Suppressor macrophage (primary cell): ENCODE data around the gene NLRC3.
A peak's percentile ranks its signal among the peaks of the same experiment; 100 is the strongest.

ENCODE experiments used
- DNase-seq, 4 experiments: peaks; one replicate each; pipeline ENCODE4 v3.0.0-alpha.2; 2020 to 2022

The NLRC3 gene

DNA sequence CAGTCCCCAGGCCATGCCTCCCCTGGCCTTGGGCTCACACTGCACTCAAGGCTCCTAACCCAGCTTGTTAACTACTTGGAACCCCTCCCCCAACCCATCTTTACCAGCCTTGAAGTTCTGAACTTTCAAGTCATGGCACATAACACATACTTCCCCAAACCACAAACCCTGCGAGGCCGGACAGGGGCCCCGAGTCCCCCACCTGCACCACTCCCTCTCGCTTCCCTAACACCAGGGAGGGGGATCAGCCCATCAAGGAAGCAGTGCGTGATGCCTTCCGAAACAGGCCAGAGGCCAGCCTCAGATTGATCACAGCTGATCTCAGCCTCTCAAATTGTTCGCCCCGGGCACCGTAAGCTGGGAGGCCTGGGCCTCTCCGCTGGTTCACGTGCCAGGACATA lies 3.0 kb upstream of the NLRC3 start:
- no peak for DNase-seq

DNA sequence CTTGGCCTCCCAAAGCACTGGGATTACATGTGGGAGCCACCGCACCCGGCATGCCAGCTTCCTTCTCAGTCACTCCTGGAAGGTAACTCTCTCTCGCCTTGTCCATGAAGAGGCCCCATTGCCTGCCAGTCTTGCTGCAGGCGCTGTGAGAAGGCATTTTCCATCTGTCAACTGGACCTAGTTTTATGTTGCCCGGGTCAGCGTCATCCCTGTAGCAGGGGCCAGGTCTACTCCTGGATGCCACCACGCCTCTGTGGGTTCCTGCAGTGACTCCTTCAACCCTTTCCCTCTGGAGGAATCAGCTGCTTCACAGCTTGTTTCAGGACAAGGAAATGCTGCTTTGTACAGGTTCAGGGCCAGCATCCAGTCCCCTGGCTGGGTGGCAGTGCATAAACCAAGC lies 2.6 kb upstream of the NLRC3 start:
- DNase-seq: no peak

DNA sequence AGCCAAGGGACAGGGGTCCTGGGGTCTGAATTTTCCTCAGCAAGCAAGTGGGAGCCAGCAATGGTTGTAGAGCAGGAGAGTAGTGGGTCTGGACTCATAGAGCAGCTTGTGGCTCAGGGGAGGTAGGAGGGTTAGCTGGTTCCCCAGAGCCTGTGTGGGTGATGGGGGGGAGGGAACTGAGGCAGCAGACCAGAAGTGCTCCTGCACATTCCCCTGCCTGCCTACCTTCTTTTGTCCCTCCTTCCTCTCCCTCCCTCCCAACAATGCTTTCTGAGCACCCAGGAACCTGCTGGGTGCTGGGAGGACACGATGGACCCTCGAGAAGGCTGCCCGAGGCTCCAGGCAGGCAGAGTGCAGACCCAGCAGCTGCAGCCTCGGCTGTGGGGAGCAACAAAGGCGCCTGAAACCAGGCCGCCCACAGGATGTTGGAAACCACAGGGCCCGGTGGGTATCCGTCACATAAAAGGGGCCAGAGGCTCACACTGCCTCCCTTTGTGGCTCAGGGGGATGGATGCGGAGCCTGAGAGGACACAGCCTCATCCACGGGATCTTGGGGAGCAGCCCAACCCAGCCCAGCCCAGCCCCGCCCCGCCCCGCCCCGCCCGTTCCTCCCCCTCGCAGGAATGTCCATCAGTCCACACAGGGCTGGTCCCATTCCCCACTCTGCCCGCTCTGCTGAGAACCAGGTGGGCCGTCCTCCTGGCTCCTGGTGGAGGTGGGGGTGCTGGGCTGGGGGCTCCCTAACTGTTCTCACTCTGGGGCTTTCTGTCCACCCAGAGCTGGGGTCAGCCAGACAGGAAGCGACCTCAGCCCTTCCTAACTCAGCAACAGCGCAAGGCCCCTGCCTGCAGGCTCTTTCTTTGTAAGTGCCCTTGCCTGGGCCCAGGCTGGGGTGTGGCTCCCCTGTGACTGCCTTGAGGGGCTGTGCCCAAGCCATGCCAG lies 1.7 kb upstream of the NLRC3 start:
- peak in 1 of 4 experiments; percentile 14 for DNase-seq

DNA sequence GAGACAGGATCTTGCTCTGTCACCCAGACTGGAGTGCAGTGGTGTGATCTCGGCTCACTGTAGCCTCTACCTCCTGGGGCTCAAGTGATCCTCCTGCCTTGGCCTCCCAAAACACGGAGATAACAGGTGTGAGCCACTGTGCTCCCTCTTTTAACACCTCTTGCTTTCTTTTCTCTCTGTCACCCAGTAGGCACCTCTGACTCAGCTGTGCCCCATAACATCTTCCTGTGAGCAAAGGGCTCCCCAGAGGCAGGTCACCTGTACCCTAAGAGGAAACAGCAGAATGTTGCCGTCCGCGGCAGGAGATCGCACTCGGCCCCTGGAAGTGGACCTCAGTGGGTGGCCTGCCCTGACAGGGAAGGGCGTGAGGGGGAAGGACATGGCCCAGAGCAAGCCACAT lies 918 bp upstream of the NLRC3 start:
- DNase-seq: no peak

DNA sequence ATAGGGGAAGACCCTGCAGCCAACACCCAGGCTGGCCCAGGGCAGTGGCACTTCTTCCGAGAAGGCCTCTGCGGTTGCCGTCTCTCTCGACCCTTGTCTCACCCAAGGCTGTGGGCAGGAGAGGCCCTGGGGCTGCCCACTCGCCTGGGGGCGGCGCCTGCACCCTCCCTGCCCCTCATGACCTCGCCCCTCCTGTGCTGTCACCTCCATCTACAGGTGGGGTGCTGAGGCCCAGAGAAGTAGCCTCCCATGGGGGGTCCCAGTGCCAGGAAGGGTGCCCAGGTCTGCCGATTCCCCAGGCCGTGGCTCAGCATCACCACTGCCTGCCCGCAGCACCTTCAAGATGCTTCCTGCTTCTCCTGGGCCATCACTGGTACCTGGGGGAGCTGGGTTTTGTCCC lies 992 bp downstream of the NLRC3 start:
- no peak for DNase-seq

DNA sequence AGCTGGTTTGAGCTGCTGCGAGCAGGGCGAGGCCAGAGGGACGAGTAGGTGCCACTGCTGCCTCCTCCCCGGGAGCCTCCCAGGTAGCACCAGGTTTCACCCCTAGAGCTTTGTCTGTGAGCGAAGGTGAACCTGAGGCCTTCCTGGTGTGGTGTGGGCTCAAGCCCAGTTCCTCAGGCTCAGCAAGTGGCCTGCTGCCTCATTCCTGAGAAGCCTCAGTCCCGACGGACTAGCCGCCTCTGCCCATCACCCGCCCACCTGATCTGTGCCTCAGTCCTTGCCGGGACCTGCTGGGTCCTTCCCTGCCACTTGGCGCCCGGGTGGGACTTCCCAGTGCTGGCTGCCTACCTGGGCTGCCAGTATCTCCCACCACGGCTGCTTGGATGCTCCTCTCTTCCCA lies 1.7 kb downstream of the NLRC3 start:
- no peak for DNase-seq

DNA sequence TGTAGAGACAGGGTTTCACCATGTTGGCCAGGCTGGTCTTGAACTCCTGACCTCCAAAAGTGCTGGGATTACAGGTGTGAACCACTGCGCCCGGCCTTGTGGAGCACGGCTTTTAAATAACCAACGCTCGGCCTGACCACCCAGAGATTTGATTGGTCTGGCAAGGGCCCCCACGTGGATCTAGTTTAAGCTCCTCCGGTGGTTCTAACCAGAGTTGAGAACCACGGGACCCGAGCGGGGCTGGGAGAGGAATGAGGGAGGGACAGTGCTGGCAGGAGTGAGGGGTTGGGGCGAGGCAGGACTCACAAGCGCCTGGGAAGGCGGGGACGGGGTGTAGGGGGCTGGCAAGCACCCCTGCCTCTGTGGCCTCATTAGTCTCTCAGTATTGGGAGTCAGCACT lies 3.0 kb downstream of the NLRC3 start:
- no peak for DNase-seq

DNA sequence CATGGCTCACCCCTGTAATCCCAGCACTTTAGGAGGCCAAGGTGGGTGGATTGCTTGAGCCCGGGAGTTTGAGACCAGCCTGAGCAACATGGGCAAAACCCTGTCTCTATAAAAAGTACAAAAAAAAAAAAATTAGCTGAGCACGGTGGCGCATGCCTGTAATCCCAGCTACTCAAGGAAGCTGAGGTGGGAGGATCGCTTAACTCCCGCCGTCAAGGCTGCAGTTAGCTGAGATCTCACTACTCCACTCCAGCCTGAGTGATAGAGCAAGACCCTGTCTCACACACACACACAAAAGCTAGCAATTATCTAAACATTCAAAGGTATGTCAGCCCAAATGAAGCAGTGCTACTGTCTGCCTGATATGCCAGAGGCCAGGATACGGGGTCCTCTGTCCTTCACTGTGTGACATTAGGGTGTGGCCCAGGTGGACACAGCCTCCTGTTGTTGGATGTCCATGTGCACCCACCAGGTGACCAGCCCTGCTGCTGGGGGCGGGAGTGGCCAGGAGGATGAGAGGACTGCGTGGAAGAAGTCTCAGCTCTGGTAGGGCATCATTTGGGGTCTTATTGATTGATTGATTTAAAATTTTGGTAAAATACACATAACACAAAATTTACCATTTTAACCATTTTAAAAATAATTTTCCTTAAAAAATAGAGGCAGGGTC lies 3.9 kb downstream of the NLRC3 start:
- DNase-seq: no peak

DNA sequence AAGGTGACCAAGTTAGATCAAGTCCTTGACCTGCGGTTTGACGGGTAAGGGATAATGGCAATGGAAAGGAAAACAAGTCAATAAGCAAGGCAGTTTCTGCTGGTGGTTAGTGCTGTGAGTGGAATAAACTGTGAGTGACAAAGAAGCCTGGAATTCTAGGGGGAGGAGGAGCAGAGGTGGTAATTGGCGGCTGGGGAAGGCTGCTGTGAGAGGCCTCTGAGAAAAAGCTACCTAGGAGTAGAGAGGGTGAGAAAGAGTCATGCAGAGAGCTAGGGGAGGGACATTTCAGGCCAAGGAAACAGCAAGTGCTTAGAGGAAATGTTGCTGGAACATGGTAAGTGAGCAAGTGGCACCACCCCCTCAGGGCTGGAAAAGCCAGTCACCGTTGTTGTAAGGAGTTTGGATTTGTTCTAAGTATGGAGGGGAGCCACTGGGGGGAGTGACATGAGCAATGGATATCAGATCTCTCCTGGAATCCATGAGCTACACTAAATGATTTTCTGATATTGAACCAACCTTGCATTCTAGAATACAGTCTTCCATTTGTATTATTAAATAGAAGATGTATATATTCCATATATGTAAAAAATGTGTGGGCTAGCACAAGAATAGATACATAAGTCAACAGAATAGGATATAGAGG lies 6.7 kb downstream of the NLRC3 start:
- no peak for DNase-seq

DNA sequence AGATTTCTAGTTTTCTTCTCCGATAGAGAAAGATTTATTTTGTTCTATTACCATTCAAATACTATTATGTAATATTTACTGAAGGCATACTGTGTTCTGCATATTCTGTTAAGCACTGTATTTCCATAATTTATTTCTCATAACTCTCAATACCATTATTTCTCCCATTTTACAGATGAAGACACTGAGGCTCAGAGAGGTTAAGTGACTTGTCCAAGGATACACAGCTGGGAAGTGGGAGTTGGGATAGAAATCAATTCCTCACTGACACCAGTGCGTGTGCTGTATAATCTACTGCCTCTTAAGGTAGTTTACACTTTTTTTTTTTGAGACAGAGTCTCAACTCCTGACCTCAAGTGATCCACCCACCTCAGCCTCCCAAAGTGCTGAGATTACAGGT lies 7.4 kb downstream of the NLRC3 start:
- no peak for DNase-seq

DNA sequence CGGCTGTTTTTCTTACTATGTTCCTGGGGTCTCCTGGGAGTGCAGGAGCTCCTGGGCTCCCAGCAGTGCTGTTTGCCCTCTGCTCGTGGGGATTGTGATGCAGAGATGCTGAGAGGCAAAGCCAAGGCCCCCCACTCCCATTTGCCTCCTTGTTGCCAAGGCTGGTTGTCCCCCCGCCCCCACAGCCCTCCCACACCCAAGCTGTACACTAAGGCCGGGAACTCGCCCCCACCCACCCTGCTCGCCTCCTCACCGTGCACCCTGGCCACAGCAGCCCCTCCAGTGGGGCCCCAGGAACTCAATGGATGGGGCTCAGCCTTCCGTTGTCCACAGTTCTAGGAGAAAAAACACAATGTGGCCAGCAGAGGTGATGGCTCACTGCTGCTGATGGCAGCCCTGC lies 10.2 kb downstream of the NLRC3 start:
- no peak for DNase-seq

DNA sequence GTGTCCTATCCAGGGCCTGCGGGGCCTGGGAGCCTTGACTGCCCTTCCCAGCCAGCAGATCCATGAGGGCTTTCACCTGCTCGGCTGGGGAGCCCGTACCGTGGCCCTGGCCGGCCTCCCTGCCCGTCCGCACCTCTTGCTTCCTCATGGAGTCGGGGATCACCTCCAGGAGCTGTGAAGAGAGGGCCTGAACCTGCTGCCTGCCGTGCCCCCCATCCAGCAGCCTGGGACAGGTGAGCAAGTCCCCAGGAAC lies 12.4 kb downstream of the NLRC3 start:
- DNase-seq: no peak

DNA sequence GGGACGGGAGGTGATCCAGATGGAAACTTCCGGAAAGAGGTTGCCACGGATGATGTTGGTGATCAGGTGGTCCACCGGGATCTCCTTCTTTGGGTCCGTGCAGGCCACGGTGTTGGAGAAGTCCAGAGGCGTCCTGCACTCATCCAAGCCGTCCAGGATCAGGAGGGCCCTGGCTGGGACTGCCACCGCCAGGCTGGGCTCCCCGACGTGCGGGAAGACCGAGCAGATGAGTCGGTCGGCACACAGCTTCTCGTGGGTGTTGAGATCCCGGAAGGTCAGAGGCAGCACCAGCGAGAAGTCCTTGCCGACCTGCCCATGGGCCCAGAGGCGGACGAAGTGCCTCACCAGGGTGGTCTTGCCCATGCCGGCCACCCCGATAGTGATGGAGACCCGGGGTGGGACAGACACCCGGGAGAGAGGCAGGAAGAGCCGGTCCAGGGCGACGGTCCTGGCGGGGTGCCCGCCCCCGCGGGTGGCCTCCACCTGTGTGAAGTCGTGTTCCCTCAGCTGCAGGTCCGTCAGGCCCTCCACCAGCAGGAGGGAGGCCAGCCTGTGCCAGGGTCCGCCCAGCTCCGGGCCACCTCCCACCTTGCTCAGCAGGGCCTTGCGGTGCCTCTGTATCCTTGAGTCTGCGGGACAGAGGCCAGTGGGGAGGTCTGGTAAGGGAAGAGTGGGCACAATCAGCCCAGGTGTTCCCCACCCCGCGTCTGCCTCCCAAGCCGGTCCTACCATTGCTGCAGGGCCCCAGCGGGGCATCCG lies 12.9 kb downstream of the NLRC3 start:
- DNase-seq: no peak

DNA sequence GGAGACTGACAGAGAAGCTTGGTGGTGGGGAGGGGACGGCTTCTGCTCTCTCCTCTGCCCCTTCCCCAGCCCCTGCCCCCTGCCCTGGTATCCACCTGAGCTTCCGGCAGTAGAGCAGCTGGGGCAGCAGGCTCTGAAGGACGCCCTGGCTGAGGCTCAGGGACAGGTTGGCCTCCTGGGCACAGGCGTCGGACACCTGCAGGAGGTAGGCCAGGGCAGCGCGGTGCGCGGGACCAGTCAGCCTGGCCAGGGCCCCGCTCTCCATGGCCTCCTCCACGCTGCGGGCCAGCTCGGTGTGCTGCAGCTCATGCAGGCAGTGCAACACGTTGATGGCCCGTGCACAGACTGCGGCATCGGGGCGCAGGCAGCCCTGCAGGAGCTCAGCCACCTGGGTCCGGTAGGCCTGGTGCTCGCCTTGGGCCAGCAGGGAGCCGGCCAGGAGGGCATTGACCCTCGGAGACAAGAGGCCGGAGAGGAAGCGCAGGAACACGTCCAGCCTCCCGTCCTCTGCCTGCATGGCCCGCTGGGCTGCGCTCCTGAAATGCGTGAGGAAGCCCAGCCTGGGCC lies 14.2 kb downstream of the NLRC3 start:
- no peak for DNase-seq

DNA sequence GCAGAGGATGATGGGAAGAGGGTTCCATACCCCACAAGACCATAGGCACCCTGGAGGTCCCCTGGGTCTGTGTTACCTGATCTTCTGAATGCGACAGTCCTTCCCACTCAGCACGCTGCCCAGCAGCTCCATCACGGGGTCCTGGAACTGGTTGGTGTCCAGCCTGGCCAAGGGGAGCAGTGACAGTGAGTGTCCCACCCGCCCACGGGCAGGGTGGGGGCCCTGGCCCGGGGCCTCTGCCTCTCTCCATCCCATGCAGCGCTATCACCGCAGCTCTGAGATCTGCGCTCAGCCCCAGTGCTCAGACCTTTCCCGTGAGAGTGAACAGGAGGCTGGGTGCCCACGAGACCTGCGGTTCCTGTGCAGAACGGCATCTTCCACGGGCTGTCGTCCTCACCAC lies 15.6 kb downstream of the NLRC3 start:
- no peak for DNase-seq

DNA sequence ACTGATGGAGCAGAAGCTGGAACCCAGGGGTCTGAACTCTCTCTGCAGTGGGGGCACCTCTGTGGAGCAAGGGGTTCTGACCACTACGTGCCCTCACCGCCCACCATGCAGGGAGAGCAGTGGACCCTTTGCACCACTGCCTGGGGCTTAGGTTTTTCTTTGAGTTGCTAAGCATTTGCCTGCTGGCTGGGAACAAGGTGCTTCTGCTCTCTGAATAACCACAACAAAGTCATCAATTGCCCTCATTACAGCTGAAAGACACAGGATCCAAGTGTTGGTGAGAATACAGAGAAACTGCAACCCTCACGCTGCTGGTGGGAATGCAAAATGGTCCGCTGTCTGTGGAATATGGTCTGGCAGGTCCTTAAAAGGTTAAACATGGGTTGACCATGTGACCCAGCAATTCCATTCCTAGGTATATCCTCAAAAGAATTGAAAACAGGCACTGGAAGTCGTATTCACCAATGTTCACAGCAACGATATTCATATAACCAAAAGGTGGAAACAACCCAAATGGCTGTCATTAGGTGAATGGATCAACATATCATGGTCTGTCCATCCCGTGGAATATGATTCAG lies 22.8 kb downstream of the NLRC3 start:
- DNase-seq: no peak

DNA sequence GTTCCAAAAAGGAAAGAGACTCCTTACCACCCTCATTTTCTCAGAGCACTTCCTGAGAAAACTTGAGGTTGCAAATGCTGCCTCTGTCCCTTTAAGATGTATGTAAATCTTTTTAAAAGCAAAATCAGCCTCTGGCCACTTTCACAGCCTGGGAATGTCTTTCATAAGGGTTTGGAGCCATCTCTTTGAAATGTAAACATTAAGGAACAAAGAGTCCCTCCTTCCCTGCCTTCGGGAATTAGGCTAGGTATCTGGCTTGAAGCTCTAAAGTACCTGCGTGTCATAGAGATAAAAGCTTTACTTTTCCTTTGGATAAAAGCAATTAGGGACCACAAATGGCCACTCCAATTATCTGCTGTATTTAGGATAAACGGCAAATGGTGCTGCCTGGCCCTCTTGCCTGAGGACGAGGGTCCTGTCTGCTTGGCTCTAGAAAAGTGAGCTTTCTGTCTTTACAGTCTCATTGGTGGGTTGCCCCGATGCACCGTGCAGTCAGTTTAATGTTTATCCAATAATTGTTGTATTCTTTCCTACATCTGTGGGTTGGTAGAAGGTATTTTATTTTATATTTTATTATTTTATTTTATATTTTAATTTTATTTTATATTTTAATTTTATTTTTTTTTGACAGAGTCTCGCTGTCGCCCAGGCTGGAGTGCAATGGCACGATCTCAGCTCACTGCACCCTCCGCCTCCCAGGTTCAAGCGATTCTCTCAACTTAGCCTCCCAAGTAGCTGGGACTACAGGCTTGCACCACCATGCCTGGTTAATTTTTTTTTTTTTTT lies 23.9 kb downstream of the NLRC3 start:
- no peak for DNase-seq

DNA sequence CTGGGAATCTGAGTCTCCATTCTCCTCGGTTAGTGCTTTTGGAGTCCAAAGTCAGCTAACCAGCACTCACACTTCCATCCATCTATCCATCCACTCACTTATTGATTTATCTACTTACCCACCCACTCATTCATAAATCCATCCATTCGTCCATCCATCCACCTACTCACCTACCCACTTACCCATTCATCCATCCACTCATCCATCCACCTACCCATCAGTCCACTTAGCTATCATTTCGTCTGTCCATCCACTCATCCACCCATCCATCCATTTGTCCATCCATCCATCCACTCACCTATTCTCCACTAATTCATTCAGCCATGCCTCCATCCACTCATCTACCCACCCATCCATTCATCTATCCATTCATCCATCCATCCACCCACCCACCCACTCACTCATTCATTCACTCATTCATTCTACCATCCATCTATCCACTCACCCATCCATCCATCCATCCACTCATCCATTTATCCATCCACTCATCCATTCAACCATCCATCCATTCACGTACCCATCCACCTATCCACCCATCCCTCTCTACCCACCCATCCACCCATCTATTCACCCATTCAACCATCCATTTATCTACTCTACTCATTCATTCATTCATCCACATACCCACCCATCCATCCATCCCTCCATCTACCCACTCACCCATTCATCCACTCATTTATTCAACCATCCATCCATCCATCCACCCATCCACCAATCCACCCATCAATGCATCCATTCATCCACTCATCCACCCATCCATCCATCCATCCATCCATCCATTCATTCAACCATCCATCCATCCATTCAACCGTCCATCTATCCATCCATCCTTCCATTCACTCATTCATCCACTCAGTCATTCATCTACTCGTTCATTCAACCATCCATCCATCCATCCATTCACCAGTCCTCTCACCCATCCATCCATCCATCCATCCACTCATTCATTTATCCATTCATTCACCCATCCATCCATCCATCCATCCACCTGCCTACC lies 26.1 kb downstream of the NLRC3 start:
- no peak for DNase-seq

DNA sequence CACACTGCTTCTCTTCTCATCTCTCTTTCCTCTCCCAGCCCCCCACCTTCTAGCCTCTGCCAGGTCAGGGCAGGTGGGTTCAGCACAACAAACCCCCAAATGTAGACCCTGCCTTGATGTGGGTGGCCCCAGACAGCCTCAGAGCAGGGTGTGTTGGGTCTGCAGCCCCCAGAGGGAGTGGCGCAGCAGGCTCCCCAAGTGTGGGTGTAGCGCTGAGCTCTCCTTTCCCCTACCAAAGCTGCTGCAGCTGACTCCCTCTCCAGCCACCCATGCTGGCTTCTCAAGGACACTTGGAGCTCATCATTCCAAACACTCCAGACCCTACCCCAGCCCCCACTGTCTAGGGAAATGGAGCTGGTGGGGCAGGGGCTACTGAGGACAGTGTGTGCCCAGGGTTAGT lies 27.3 kb downstream of the NLRC3 start:
- DNase-seq: no peak

DNA sequence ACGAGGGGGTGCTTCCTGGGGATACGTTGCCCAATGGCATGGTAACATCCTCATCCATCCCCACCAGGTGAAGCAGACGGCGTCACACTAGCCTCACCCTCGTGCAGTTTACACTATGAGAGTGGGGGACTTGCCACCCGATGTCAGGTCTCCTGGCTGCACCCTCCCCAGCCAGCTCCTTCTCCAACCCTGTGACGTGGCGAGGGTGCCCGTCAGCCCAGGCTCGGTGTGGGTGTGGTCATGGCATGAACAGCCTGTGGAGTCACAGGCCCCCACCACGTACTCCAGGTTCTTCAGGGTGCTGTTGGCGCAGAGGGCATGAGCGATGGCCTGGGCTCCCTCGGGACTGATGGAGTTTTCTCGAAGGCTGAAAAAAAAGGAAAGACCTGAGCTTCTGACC lies 28.3 kb downstream of the NLRC3 start:
- no peak for DNase-seq
